Measurements from ENCODE around the gene CCNY. TPM values are rescaled to one million over a fixed set of nuclear protein-coding genes. Genes with fewer than 3 reads are reported as not detected.
"Not testable (repeated sequence)": the region's sequence is repeated elsewhere in the genome, so short reads cannot be mapped to it uniquely, and the experiment has no call there.

Gene CCNY
- polyA plus RNA-seq, 2 donors = 15.1 TPM

DNA sequence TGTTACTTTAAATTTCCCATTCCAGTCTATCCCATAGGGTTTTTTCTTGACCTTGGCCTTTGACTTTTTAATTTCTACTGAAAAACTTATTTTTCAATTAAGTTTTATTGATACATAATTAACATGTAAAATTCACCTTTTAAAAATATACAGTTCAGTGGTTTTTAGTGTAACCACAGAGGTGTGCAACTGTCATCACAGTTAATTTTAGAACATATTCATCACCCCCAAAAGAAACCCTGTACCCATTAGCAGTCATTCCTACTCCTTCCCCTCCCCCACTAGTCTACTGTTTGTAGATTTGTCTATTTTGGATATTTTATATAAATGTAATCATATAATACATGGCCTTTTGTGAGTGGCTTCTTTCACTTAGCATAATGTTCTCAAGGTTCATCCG is 172.3 kb downstream of the CCNY start:
- Histone ChIP-seq H3K36me3 (ENCODE audit: control insufficient read depth in 2 of 2, insufficient read depth in 2 of 2, low read length in 1 of 2) (peaks cover 4 to 7% of the 10 kb centered on the region in 2 donors), H3K9me3 (ENCODE audit: control insufficient read depth in 2 of 2, insufficient read depth in 1 of 2, low read depth in 1 of 2, low read length in 1 of 2) (no peaks in the 10 kb centered on the region), H3K27me3 (ENCODE audit: control insufficient read depth in 1 of 2, insufficient read depth in 2 of 2, low read length in 2 of 2) (no peaks in the 10 kb centered on the region), H3K4me3 (ENCODE audit: low read depth in 1 of 2, low read length in 2 of 2) (no peak overlapping the region), H3K4me1 (ENCODE audit: control insufficient read depth in 2 of 2, insufficient read depth in 2 of 2, low read length in 1 of 2) (no peaks in the 10 kb centered on the region), H3K27ac (ENCODE audit: low read depth in 2 of 2, low read length in 1 of 2) (no peak overlapping the region)
- 90 to 94% methylated on average over 1 of the region's 1 CpG for WGBS, 2 donors

DNA sequence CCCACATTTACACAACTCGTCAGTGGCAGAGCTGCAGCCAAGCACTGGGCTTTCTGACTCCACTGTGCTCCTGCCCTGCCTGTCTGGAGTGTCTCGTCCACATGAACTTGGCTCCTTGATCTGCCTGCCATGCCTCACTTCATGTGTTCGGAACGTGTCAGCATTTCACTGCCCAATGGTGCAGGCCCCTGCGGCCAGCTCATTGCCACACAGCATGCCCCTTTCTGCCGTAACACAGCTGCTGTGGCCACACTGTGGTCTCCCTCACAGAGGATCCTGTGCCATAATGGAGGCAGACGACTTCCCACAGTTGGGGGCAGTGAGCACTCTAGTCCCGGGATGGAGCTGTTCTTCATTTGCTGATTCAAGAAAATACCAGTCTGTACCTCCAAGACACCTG is 174.6 kb downstream of the CCNY start:
- Histone ChIP-seq H3K36me3 (ENCODE audit: control insufficient read depth in 2 of 2, insufficient read depth in 2 of 2, low read length in 1 of 2) (peaks cover 4 to 7% of the 10 kb centered on the region in 2 donors), H3K4me3 (ENCODE audit: low read depth in 1 of 2, low read length in 2 of 2) (no peak overlapping the region), H3K9me3 (ENCODE audit: control insufficient read depth in 2 of 2, insufficient read depth in 1 of 2, low read depth in 1 of 2, low read length in 1 of 2) (no peaks in the 10 kb centered on the region), H3K27me3 (ENCODE audit: control insufficient read depth in 1 of 2, insufficient read depth in 2 of 2, low read length in 2 of 2) (no peaks in the 10 kb centered on the region), H3K27ac (ENCODE audit: low read depth in 2 of 2, low read length in 1 of 2) (no peak overlapping the region), H3K4me1 (ENCODE audit: control insufficient read depth in 2 of 2, insufficient read depth in 2 of 2, low read length in 1 of 2) (no peaks in the 10 kb centered on the region)
- WGBS, 2 donors = 98 to 99% methylated on average over 8 of the region's 8 CpGs

DNA sequence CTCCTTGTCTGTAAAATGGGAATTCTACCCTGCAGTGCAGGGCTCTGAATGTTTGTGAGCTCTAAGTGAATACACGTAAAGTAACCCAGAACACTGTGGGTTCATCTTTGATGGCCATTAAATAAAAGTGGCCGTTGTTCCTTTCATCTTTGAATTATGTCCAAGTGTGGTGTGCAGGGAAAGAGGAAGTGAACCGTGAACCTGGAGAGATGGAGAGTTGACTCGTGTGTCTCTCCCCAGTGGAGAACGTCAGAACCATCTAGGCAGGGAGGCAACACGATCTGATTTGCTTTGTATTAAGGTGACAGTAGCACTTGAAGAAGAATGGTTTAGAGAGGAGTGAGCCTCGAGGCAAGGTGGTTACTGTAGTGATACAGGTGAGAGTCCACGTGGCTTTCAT is 175.3 kb downstream of the CCNY start:
- Histone ChIP-seq H3K4me3 (ENCODE audit: low read depth in 1 of 2, low read length in 2 of 2) (no peak overlapping the region), H3K36me3 (ENCODE audit: control insufficient read depth in 2 of 2, insufficient read depth in 2 of 2, low read length in 1 of 2) (peaks cover 4 to 7% of the 10 kb centered on the region in 2 donors), H3K27ac (ENCODE audit: low read depth in 2 of 2, low read length in 1 of 2) (no peak overlapping the region), H3K4me1 (ENCODE audit: control insufficient read depth in 2 of 2, insufficient read depth in 2 of 2, low read length in 1 of 2) (no peaks in the 10 kb centered on the region), H3K27me3 (ENCODE audit: control insufficient read depth in 1 of 2, insufficient read depth in 2 of 2, low read length in 2 of 2) (no peaks in the 10 kb centered on the region), H3K9me3 (ENCODE audit: control insufficient read depth in 2 of 2, insufficient read depth in 1 of 2, low read depth in 1 of 2, low read length in 1 of 2) (no peaks in the 10 kb centered on the region)
- 85 to 90% methylated on average over 8 of the region's 8 CpGs for WGBS, 2 donors

DNA sequence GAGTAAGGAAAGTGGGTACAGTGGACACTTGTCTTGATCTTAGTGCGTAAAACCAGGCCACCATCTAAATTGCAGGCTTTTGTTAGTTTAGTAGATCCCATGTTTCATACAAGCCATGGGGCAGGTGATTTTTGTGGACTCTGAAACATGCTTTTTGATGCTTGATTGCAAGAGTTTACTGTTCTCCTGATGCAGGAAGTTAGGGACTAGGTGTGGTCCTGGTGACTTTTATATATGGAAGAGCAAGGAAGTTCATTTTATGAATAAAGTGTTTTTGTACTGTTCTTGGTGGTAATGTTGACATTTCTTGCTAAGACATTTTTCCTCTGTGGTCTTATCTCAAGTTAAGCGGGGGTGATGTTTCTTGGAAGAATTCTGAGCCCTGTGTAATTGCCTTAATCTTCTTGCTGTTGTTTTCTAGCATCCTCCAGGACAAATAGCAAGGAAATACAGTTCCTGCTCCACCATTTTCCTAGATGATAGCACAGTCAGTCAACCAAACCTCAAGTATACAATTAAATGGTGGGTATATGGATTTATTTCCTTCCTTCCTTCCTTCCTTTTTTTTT is 179.9 kb downstream of the CCNY start:
- 85 to 96% methylated on average over 2 of the region's 2 CpGs for whole genome bisulfite sequencing, 2 donors
- Histone ChIP-seq H3K27me3 (ENCODE audit: control insufficient read depth in 1 of 2, insufficient read depth in 2 of 2, low read length in 2 of 2) (no peaks in the 10 kb centered on the region), H3K27ac (ENCODE audit: low read depth in 2 of 2, low read length in 1 of 2) (no peak overlapping the region)

DNA sequence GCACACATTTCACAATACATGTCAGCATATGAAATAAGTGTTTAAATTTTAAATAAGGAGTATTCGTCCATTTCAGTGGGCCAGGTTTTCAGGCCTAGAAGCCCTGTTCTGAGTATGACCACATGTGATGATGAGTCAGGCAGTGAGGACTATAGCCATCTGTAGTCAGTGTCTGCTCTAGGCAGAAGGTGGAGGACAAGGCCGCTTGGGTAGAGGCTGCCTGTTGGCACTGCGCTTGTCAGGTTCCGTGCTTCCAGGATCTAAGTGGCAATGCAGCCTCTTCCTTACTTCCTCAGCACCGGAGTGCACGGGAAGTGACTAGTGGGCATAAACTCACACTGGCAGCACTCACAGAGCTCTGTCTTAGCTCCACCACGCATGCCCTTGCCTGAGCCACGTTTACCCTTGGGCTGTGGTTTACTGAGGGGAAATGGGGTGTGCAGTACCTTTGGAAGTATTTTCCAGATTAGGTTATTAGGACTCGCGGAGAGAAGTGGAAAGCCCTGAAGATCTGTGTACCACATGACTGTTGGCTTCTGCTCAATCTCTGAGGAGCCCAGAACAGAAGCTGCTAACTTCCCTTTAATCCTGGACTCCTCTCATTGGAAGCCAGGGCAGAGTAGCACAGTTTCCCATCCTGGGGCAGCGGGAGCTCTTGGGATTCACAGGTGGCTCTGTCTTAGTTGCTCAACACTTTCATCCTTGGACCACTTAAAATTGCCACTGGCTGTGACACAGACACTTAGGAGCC is 181.3 kb downstream of the CCNY start:
- Histone ChIP-seq H3K9me3 (ENCODE audit: control insufficient read depth in 2 of 2, insufficient read depth in 1 of 2, low read depth in 1 of 2, low read length in 1 of 2) (no peaks in the 10 kb centered on the region), H3K36me3 (ENCODE audit: control insufficient read depth in 2 of 2, insufficient read depth in 2 of 2, low read length in 1 of 2) (peaks cover 0 to 6% of the 10 kb centered on the region in 2 donors), H3K27ac (ENCODE audit: low read depth in 2 of 2, low read length in 1 of 2) (no peak overlapping the region), H3K4me3 (ENCODE audit: low read depth in 1 of 2, low read length in 2 of 2) (no peak overlapping the region), H3K27me3 (ENCODE audit: control insufficient read depth in 1 of 2, insufficient read depth in 2 of 2, low read length in 2 of 2) (no peaks in the 10 kb centered on the region), H3K4me1 (ENCODE audit: control insufficient read depth in 2 of 2, insufficient read depth in 2 of 2, low read length in 1 of 2) (peaks cover 0 to 2% of the 10 kb centered on the region in 2 donors)
- 75 to 81% methylated on average over 11 of the region's 11 CpGs for WGBS, 2 donors

More for the DNA sequence above, 179.9 kb downstream of the CCNY start:
- Histone ChIP-seq H3K4me1 (ENCODE audit: control insufficient read depth in 2 of 2, insufficient read depth in 2 of 2, low read length in 1 of 2) (peaks cover 0 to 2% of the 10 kb centered on the region in 2 donors), H3K36me3 (ENCODE audit: control insufficient read depth in 2 of 2, insufficient read depth in 2 of 2, low read length in 1 of 2) (peaks cover 2 to 3% of the 10 kb centered on the region in 2 donors), H3K4me3 (ENCODE audit: low read depth in 1 of 2, low read length in 2 of 2) (no peak overlapping the region), H3K9me3 (ENCODE audit: control insufficient read depth in 2 of 2, insufficient read depth in 1 of 2, low read depth in 1 of 2, low read length in 1 of 2) (no peaks in the 10 kb centered on the region)

DNA sequence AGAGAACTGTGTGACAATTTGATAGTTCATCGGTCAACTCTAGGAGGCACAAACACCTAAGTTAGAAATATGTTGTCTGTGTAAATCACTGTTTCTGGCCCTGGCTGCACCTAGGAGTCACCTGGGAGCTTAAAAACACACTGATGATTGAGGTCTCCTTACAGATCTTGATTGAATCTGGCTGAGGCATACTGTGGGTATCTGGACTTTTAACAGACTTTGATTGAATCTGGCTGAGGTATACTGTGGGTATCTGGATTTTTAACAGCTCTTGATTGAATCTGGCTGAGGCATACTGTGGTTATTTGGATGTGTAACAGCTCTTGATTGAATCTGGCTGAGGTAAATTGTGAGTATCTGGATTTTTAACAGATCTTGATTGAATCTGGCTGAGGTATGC is 181.9 kb downstream of the CCNY start:
- not testable (repeated sequence) for H3K4me3 ChIP-seq (ENCODE audit: low read depth in 1 of 2, low read length in 2 of 2); H3K36me3 ChIP-seq (ENCODE audit: control insufficient read depth in 2 of 2, insufficient read depth in 2 of 2, low read length in 1 of 2); H3K27ac ChIP-seq (ENCODE audit: low read depth in 2 of 2, low read length in 1 of 2); H3K4me1 ChIP-seq (ENCODE audit: control insufficient read depth in 2 of 2, insufficient read depth in 2 of 2, low read length in 1 of 2); H3K9me3 ChIP-seq (ENCODE audit: control insufficient read depth in 2 of 2, insufficient read depth in 1 of 2, low read depth in 1 of 2, low read length in 1 of 2); H3K27me3 ChIP-seq (ENCODE audit: control insufficient read depth in 1 of 2, insufficient read depth in 2 of 2, low read length in 2 of 2)
- 94 to 99% methylated on average over 1 of the region's 1 CpG for WGBS, 2 donors

DNA sequence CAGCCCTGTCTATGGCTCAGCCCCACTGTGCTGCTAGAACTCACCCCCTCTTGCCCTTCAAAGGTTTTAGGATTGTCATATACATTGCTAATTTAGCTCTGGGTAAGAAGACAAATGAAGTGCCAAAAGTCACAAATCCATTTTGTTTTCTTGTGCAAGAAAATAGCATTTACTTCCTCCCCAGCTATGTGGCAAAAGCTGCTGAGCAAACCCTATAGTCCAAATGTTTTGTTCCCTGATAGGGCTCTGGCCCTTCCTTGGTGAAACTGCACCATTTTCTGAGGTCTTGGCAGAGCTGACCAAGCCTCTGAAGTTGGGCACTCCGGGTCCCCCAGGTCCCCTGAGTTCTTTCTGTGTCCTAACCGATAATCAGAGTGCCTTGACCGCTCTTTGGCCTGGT is 184.7 kb downstream of the CCNY start:
- H3K36me3 ChIP-seq (ENCODE audit: control insufficient read depth in 2 of 2, insufficient read depth in 2 of 2, low read length in 1 of 2) = peaks cover 0 to 6% of the 10 kb centered on the region in 2 donors

DNA sequence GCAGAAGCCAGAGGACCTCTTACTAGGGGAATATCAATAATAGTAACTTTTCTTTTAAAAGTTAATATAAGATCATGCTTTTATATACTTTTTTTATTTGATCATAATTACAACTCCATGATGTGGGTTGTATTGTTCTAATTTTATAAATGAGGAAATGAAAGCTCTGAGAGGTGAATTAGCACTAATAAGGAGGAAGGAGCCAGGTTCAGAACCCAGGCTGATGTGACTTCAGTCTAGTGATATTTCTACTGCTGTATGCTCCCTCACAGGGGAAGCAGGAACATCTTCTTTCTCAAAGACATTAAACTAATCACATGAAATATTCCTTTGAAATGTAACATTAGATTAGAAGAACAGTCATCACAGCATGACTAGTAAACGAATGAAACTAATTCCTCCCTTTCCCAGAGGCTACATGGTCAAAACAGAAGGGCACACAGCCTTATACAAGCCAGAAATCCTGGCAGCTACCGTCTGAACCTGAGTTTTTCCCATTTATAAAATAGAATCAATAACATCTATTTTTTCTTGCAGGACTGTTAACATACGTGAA is 187.4 kb downstream of the CCNY start:
- no peak overlapping the region for H3K27ac ChIP-seq (ENCODE audit: low read depth in 2 of 2, low read length in 1 of 2)
- no peaks in the 10 kb centered on the region for H3K27me3 ChIP-seq (ENCODE audit: control insufficient read depth in 1 of 2, insufficient read depth in 2 of 2, low read length in 2 of 2)
- WGBS, 2 donors = 78 to 79% methylated on average over 3 of the region's 3 CpGs
- H3K9me3 ChIP-seq (ENCODE audit: control insufficient read depth in 2 of 2, insufficient read depth in 1 of 2, low read depth in 1 of 2, low read length in 1 of 2) = no peaks in the 10 kb centered on the region
- peaks cover 0 to 3% of the 10 kb centered on the region in 2 donors for H3K36me3 ChIP-seq (ENCODE audit: control insufficient read depth in 2 of 2, insufficient read depth in 2 of 2, low read length in 1 of 2)
- no peak overlapping the region for H3K4me3 ChIP-seq (ENCODE audit: low read depth in 1 of 2, low read length in 2 of 2)
- H3K4me1 ChIP-seq (ENCODE audit: control insufficient read depth in 2 of 2, insufficient read depth in 2 of 2, low read length in 1 of 2) = no peaks in the 10 kb centered on the region

More for the DNA sequence above, 184.7 kb downstream of the CCNY start:
- Histone ChIP-seq H3K4me3 (ENCODE audit: low read depth in 1 of 2, low read length in 2 of 2) (no peak overlapping the region), H3K27ac (ENCODE audit: low read depth in 2 of 2, low read length in 1 of 2) (no peak overlapping the region), H3K4me1 (ENCODE audit: control insufficient read depth in 2 of 2, insufficient read depth in 2 of 2, low read length in 1 of 2) (peaks cover 0 to 2% of the 10 kb centered on the region in 2 donors), H3K27me3 (ENCODE audit: control insufficient read depth in 1 of 2, insufficient read depth in 2 of 2, low read length in 2 of 2) (no peaks in the 10 kb centered on the region), H3K9me3 (ENCODE audit: control insufficient read depth in 2 of 2, insufficient read depth in 1 of 2, low read depth in 1 of 2, low read length in 1 of 2) (no peaks in the 10 kb centered on the region)
- WGBS, 2 donors = 97% methylated on average over 3 of the region's 3 CpGs

DNA sequence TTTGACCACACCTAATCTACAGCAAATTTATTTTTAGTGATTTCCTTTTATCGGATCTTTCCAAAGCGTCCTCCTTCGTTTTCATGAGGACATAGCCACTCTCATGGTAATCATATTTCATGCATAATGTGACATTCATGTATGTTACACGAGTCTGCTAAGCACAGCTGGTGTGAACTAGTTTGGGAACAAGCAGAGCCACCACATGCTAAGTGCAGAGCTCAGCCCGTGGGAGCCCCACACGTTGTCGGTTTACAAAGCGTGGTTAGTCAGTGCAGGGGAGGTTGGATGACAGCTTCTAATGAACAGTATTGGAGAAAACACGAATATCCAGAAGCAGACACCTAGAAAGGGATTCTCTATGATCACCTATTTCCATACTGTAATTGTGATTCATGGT is 190.4 kb downstream of the CCNY start:
- Histone ChIP-seq H3K4me3 (ENCODE audit: low read depth in 1 of 2, low read length in 2 of 2) (no peak overlapping the region), H3K9me3 (ENCODE audit: control insufficient read depth in 2 of 2, insufficient read depth in 1 of 2, low read depth in 1 of 2, low read length in 1 of 2) (no peaks in the 10 kb centered on the region), H3K27ac (ENCODE audit: low read depth in 2 of 2, low read length in 1 of 2) (no peak overlapping the region), H3K36me3 (ENCODE audit: control insufficient read depth in 2 of 2, insufficient read depth in 2 of 2, low read length in 1 of 2) (peaks cover 0 to 9% of the 10 kb centered on the region in 2 donors), H3K27me3 (ENCODE audit: control insufficient read depth in 1 of 2, insufficient read depth in 2 of 2, low read length in 2 of 2) (no peaks in the 10 kb centered on the region), H3K4me1 (ENCODE audit: control insufficient read depth in 2 of 2, insufficient read depth in 2 of 2, low read length in 1 of 2) (no peaks in the 10 kb centered on the region)
- WGBS, 2 donors = 77 to 80% methylated on average over 9 of the region's 9 CpGs
